PFSK-1 (cell line): ENCODE measurements around the gene ALKBH4.

Experiments
- FOXP2 ChIP-seq: optimal IDR thresholded peaks from 2 replicates; pipeline ENCODE3; 2011; ENCODE audit warnings: borderline replicate concordance, control low read depth, inconsistent platforms; ENCODE audit not compliant: insufficient read depth; ENCODE audit errors: extremely low read length, extremely low read depth
- POLR2AphosphoS5 ChIP-seq: IDR thresholded peaks from 2 replicates; pipeline ENCODE4 v1.6.1; 2012; ENCODE audit warnings: low read depth, mild to moderate bottlenecking, control low read depth, low read length, moderate library complexity
- SIN3A ChIP-seq: IDR thresholded peaks from 2 replicates; pipeline ENCODE4 v1.6.1; 2012; ENCODE audit warnings: mild to moderate bottlenecking, low read length, moderate library complexity, borderline replicate concordance; ENCODE audit not compliant: insufficient read depth
- TAF1 ChIP-seq: IDR thresholded peaks from 2 replicates; pipeline ENCODE4 v1.6.1; 2012; ENCODE audit warnings: low read length, control low read depth, borderline replicate concordance; ENCODE audit not compliant: insufficient read depth
- TF ChIP-seq, protein P1 (sequence below), 2 experiments: IDR thresholded peaks; 2 replicates each; pipeline versions ENCODE4 v1.6.1 to v1.8.0; 2011 to 2012; ENCODE audit warnings: low read depth in 2 of 2, low read length in 2 of 2, control low read depth in 1 of 2, inconsistent platforms in 1 of 2, mild to moderate bottlenecking in 1 of 2, moderate library complexity in 1 of 2; ENCODE audit not compliant: insufficient read depth in 1 of 2

The ALKBH4 gene

GRCh38 chr7:102413611-102414010 lies 51.1 kb downstream of the ALKBH4 start:
- TF ChIP-seq FOXP2 (no peak), POLR2AphosphoS5 (no peak), SIN3A (no peak), TAF1 (no peak)
- TF ChIP-seq, protein P1, sequence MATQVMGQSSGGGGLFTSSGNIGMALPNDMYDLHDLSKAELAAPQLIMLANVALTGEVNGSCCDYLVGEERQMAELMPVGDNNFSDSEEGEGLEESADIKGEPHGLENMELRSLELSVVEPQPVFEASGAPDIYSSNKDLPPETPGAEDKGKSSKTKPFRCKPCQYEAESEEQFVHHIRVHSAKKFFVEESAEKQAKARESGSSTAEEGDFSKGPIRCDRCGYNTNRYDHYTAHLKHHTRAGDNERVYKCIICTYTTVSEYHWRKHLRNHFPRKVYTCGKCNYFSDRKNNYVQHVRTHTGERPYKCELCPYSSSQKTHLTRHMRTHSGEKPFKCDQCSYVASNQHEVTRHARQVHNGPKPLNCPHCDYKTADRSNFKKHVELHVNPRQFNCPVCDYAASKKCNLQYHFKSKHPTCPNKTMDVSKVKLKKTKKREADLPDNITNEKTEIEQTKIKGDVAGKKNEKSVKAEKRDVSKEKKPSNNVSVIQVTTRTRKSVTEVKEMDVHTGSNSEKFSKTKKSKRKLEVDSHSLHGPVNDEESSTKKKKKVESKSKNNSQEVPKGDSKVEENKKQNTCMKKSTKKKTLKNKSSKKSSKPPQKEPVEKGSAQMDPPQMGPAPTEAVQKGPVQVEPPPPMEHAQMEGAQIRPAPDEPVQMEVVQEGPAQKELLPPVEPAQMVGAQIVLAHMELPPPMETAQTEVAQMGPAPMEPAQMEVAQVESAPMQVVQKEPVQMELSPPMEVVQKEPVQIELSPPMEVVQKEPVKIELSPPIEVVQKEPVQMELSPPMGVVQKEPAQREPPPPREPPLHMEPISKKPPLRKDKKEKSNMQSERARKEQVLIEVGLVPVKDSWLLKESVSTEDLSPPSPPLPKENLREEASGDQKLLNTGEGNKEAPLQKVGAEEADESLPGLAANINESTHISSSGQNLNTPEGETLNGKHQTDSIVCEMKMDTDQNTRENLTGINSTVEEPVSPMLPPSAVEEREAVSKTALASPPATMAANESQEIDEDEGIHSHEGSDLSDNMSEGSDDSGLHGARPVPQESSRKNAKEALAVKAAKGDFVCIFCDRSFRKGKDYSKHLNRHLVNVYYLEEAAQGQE (IDR thresholded peaks at IDR 0.05; ENCODE audit: insufficient read depth in 1 of 2, low read depth in 2 of 2, low read length in 2 of 2) = no peak

DNA sequence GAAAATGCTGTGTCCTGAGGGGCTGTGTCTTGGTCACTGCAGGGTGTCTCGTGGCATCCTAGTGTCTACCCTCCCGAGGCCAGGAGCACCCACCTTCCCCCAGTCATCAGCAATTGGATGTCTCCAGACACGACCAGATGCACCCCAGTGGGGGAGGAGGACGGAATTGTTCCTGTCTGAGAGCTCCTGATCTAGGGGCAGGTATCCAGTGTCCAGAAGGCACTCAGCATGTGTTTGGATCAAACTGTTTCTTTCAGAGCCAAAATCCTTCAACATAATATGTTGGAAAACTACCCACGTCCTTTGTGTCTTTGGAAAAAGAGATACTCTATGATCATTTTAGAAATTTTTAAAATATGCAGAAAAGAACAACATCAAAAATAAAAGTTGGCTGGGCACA lies 51.6 kb downstream of the ALKBH4 start:
- TF ChIP-seq POLR2AphosphoS5 (no peak), TAF1 (no peak), FOXP2 (no peak), SIN3A (no peak)
- TF ChIP-seq, protein P1 (IDR thresholded peaks at IDR 0.05; ENCODE audit: insufficient read depth in 1 of 2, low read depth in 2 of 2, low read length in 2 of 2) = no peak

GRCh38 chr7:102412548-102412947 lies 52.1 kb downstream of the ALKBH4 start:
- TF ChIP-seq FOXP2 (no peak), SIN3A (no peak), POLR2AphosphoS5 (no peak), TAF1 (no peak)
- TF ChIP-seq, protein P1 (IDR thresholded peaks at IDR 0.05; ENCODE audit: insufficient read depth in 1 of 2, low read depth in 2 of 2, low read length in 2 of 2) = no peak

GRCh38 chr7:102410918-102411317 lies 53.7 kb downstream of the ALKBH4 start:
- TF ChIP-seq, protein P1 (IDR thresholded peaks at IDR 0.05; ENCODE audit: insufficient read depth in 1 of 2, low read depth in 2 of 2, low read length in 2 of 2) = no peak
- TF ChIP-seq POLR2AphosphoS5 (no peak), SIN3A (no peak), FOXP2 (no peak), TAF1 (no peak)

DNA sequence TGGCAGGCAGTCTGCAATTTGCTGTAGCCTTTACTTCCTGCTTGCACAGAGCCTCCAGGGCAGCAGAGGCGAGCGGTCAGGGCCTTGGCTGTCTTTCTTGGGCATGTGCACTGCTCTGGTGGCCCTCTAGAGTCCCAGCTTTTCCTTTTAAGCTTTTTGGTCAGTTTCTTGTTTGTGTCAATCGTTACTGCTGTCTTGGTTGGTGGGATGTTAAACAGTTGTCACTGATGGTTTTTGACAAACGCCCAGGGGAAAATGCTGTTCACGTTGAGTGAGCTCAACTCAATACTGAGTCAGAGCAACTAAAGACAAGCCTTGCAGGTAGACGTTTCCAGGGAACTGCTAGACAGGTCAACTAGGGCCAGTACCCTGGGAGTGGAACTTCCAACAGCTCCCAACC lies 54.5 kb downstream of the ALKBH4 start:
- no peak for TF ChIP-seq SIN3A
- no peak for TF ChIP-seq FOXP2
- TF ChIP-seq, protein P1 (IDR thresholded peaks at IDR 0.05; ENCODE audit: insufficient read depth in 1 of 2, low read depth in 2 of 2, low read length in 2 of 2) = no peak
- TF ChIP-seq TAF1 = no peak
- TF ChIP-seq POLR2AphosphoS5 = no peak
